Activated T-cell treated with anti-CD3 and anti-CD28 coated beads for 48 hours (primary cell): ENCODE data around the gene NMRAL1.

Experiments used
- DNase-seq: peaks from one replicate; pipeline ENCODE4 v3.0.0-alpha.2; 2020; ENCODE audit warnings: low read depth

The NMRAL1 gene

GRCh38 chr16:4465977-4466779 is 8.2 kb downstream of the NMRAL1 start:
- peak; percentile 31 for DNase-seq

DNA sequence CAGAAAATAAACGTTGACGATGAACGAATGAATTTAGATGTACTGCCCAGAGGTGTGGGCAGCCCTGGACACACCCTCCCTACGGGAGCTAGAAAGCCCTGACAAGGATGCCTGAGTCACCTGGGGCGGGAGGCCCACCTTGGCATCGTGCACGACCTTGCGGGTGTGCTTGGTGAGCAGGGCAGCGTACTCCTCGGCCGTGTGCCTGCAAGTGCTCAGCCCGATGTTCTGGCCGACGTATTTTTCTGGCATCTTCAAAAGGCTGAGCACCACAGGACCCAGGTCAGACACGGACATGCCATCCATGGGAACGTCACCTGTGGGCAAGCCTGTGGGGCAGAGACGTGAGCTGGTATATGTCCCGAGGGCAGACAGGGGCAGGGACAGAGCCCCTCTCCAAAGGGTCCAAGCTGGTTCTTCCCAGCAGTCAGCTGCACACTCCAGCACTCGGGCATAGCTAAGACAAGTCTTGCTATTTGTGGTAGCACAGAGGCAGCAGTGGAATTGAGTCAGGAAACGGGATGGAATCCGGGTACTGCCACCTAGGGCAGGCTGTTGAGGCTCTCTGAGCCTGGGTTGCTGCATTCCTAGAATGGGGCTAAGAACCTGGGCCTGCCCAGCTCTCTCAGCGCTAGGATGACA is 10.8 kb downstream of the NMRAL1 start:
- no peak for DNase-seq

- DNase-seq = no peak
Observed at GRCh38 chr16:4461250-4462085, 13.0 kb downstream of the NMRAL1 start.

DNA sequence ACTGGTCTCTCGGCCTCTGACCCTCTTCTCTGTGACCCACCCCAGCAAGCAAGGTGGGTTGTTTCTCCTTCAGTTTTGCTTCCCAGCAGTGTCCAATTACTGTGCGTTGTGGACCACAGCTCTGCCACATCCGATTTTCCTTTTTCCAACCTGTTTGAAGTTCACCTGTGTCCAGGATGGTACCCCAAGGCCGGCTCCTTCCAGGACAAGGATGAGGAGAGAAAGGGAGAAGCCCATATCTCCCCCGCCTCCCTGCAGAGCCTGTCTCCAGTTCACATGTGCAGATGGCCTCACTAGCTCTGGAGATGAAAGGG is 13.5 kb downstream of the NMRAL1 start:
- DNase-seq = no peak

DNA sequence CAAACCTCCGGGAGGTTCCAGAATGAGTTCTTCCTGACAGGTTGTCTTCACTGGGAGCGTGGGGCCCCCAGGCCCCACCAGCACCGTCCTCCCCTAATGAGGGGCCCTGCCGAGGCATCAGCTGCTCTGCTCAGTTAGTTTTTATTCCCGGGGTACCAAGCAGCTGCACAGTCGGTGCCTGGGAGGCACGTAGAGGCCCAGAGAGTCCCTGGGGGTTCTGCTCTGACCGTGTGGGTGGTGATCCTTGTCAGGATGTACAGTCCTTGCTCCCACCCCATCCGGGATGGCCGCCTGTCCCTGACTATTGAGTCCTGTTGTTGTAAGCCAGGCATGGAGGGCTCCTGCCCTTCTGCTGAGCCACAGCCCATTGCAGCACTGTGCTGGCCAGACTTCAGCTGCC is 18.5 kb downstream of the NMRAL1 start:
- no peak for DNase-seq

DNA sequence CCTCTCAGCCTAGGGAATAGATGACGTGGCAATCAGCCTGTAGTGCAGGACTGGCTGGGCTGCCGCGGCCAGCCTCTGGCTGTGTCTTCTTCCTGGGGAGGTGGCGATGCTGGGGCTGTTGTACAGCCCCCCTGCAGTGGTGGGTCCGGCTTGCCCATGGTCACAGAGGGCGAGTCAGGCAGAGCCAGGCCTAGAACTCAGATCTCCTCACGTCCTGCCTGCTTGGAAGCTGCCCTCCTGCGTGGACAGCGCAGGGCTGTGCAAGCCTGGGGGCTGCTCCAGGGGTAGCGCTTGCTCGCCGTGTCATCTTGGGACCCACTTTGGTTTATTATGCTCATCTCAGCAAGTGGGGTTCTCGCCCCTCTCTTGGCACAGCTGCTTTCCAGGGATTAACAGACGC is 19.3 kb downstream of the NMRAL1 start:
- DNase-seq = no peak

GRCh38 chr16:4454623-4455022 is 19.8 kb downstream of the NMRAL1 start:
- no peak for DNase-seq

- DNase-seq = no peak
Observed at GRCh38 chr16:4452674-4453073, 21.8 kb downstream of the NMRAL1 start.

- DNase-seq = no peak
Observed at GRCh38 chr16:4450931-4451519, 23.4 kb downstream of the NMRAL1 start.

DNA sequence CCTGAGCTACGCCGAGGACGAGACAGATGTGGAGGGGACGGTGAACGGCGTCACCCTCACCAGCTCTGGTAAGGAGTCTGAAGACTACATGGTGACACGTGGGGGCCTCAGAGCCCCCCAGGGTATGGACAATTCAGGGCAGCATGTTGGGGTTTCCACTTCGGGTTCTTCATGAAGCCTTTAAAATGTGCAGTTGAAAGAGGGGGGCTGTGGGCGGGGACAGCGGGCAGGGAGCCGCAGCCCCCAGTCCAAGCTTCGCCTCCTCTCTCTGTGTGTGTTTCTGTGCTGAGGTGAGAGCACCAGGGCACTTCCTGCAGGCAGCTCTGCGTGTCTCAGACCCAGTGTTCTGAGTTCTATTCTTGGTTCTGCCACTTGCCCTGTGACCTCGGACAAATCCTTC is 24.0 kb downstream of the NMRAL1 start:
- no peak for DNase-seq

- DNase-seq = no peak
Observed at GRCh38 chr16:4443986-4444385, 30.4 kb downstream of the NMRAL1 start.

GRCh38 chr16:4443271-4443670 is 31.2 kb downstream of the NMRAL1 start:
- DNase-seq = no peak

GRCh38 chr16:4442371-4442770 is 32.1 kb downstream of the NMRAL1 start:
- no peak for DNase-seq

- DNase-seq = no peak
Observed at GRCh38 chr16:4437366-4437765, 37.1 kb downstream of the NMRAL1 start.

DNA sequence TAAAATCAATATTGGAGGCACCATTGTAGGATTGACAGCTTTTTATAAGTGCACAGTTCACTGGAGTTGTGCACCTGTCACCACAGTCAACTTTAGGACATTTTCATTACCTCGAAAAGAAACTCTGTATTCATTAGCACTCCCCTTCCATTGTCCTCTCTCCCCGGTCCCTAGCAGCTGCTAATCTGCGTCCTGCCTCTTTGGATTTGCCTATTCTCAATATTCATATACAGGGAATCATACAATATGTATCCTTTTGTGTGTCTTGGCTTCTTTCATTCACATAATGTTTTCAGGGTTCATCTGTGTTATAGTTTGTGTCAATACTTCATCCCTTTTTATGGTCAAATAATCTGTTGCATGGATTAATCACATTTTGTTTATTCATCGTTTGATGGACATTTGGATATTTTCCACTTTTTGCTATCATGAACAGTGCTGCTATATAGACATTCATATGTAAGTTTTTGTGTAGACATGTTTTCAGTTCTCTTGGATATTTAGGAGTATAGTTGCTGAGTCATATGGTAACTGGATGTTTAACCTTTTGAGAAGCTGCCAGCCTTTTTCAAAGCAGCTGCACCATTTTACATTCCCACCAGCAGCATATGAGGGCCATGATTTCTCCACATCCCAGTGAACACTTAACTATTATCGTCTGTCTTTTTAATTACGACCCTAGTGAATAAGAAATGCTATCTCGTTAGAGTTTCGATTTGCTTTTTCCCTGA is 38.9 kb downstream of the NMRAL1 start:
- DNase-seq = no peak

GRCh38 chr16:4433914-4434787 is 40.3 kb downstream of the NMRAL1 start:
- DNase-seq = no peak

DNA sequence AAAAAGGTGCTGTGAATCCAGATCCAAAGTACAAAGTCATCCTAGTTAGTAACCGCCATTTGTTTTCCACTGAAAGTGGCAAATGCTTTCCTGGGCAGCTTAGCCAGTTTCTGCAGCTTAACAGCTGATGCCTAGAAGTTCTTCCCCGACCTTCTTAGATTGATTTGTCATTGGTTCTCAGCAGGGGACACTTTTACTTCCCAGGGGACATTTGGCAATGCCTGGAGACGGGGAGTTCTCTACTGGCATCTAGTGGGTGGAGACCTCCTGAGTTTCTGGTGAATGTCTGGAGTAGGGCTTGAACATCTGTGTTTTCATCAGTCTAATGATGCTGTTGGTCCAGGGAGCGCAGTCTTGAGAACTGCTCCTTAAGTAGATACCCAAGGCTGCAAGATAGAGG is 41.2 kb downstream of the NMRAL1 start:
- DNase-seq = no peak

- no peak for DNase-seq
Observed at GRCh38 chr16:4431023-4431422, 43.4 kb downstream of the NMRAL1 start.

DNA sequence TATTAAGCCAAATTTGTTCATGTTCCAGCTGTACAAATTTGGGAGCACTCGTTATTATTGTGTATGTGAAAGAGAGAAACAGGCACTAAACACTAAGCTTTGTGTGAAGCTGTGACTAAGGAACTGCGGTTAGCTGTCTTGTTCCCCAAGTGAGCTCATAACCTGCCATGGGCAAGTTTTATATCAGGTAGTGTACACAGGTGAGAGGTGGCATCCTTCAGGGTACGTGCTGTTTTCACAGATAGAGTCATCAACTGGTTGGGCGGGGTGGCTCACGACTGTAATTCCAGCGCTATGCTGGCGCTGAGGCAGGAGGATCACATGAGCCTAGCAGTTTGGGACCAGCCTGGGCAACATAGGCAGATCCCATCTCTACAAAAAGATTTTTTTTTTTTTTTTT is 45.9 kb downstream of the NMRAL1 start:
- DNase-seq = no peak

DNA sequence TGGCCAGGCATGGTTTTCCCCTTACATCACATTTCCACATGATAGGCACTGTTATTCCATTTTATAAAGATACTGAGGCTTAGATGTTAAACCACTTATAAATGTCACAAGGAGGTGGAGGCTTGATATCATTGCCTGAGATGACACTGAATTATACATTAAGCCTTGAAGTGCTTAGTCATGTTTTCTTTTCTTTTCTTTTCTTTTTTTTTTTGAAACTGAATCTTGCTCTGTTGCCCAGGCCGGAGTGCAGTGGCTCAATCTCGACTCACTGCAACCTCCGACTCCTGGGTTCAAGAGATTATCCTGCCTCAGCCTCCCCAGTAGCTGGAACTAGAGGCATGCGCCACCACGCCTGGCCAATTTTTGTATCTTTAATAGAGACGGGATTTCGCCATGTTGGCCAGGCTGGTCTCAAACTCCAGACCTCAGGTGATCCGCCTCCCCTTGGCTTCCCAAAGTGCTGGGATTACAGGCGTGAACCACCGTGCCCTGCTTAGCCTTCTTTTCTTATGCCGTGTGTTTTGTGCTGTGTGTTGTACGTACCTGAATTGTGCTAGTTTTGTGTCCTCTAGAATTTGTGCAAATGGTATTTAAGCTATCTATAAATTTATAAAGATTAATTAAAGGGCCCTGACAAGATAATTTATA is 47.6 kb downstream of the NMRAL1 start:
- DNase-seq = no peak
